Skeletal muscle satellite cell (primary cell): ENCODE results near the gene RPL38.

Experiments used
- H3K27me3 ChIP-seq: 2 replicates; pipeline ENCODE4 v1.7.0; 2013; ENCODE audit warnings: low read length; ENCODE audit not compliant: control insufficient read depth, insufficient read depth
- H3K36me3 ChIP-seq: 2 replicates; pipeline ENCODE4 v1.7.0; 2013; ENCODE audit warnings: mild to moderate bottlenecking, control low read depth, low read length; ENCODE audit not compliant: insufficient read depth
- H3K4me1 ChIP-seq: 2 replicates; pipeline ENCODE4 v1.7.0; 2013; ENCODE audit warnings: low read length; ENCODE audit not compliant: control insufficient read depth, insufficient read depth
- H3K4me2 ChIP-seq: 2 replicates; pipeline ENCODE4 v1.7.0; 2013; ENCODE audit warnings: mild to moderate bottlenecking, low read length
- H3K4me3 ChIP-seq: 2 replicates; pipeline ENCODE4 v1.7.0; 2013; ENCODE audit warnings: low read length
- H3K9ac ChIP-seq: 2 replicates; pipeline ENCODE4 v1.7.0; 2013; ENCODE audit warnings: mild to moderate bottlenecking, low read depth, low read length, moderate library complexity
- H3K9me3 ChIP-seq: replicated peaks from 2 replicates; pipeline ENCODE4 v1.7.0; 2013; ENCODE audit warnings: mild to moderate bottlenecking, control low read depth, low read length

RPL38 gene

GRCh38 chr17:74220219-74220618 lies 16.7 kb downstream of the RPL38 start:
- Histone ChIP-seq H3K9ac (no peak overlapping the region), H3K4me1 (no peaks in the 10 kb centered on the region), H3K36me3 (no peaks in the 10 kb centered on the region), H3K9me3 (no peaks in the 10 kb centered on the region), H3K4me3 (no peak overlapping the region), H3K4me2 (no peak overlapping the region), H3K27me3 (peaks cover 19% of the 10 kb centered on the region)

- H3K4me1 ChIP-seq: no peaks in the 10 kb centered on the region
- no peak overlapping the region for H3K4me2 ChIP-seq
- no peak overlapping the region for H3K9ac ChIP-seq
- peaks cover 13% of the 10 kb centered on the region for H3K27me3 ChIP-seq
- H3K36me3 ChIP-seq: no peaks in the 10 kb centered on the region
- no peaks in the 10 kb centered on the region for H3K9me3 ChIP-seq
- no peak overlapping the region for H3K4me3 ChIP-seq
These were observed 17.7 kb downstream of the RPL38 start for GRCh38 chr17:74220946-74221818.

- no peaks in the 10 kb centered on the region for H3K9me3 ChIP-seq
- H3K27me3 ChIP-seq: peaks cover 3% of the 10 kb centered on the region
- H3K36me3 ChIP-seq: no peaks in the 10 kb centered on the region
- no peak overlapping the region for H3K9ac ChIP-seq
- H3K4me3 ChIP-seq: no peak overlapping the region
- H3K4me1 ChIP-seq: no peaks in the 10 kb centered on the region
- H3K4me2 ChIP-seq: no peak overlapping the region
These were observed 18.9 kb downstream of the RPL38 start for GRCh38 chr17:74222399-74222798.

- H3K4me3 ChIP-seq: no peak overlapping the region
- H3K27me3 ChIP-seq: no peaks in the 10 kb centered on the region
- H3K36me3 ChIP-seq: no peaks in the 10 kb centered on the region
- no peaks in the 10 kb centered on the region for H3K4me1 ChIP-seq
- H3K9ac ChIP-seq: no peak overlapping the region
- H3K9me3 ChIP-seq: no peaks in the 10 kb centered on the region
- H3K4me2 ChIP-seq: no peak overlapping the region
These were observed 20.4 kb downstream of the RPL38 start for GRCh38 chr17:74223901-74224300.

GRCh38 chr17:74224959-74225725 lies 21.7 kb downstream of the RPL38 start:
- Histone ChIP-seq H3K36me3 (no peaks in the 10 kb centered on the region), H3K9me3 (no peaks in the 10 kb centered on the region), H3K4me1 (no peaks in the 10 kb centered on the region), H3K9ac (no peak overlapping the region), H3K4me2 (no peak overlapping the region), H3K27me3 (no peaks in the 10 kb centered on the region), H3K4me3 (no peak overlapping the region)

- no peaks in the 10 kb centered on the region for H3K4me1 ChIP-seq
- H3K9ac ChIP-seq: no peak overlapping the region
- H3K4me2 ChIP-seq: no peak overlapping the region
- H3K36me3 ChIP-seq: no peaks in the 10 kb centered on the region
- no peaks in the 10 kb centered on the region for H3K9me3 ChIP-seq
- H3K27me3 ChIP-seq: no peaks in the 10 kb centered on the region
- no peak overlapping the region for H3K4me3 ChIP-seq
These were observed 22.8 kb downstream of the RPL38 start for GRCh38 chr17:74226252-74226651.

GRCh38 chr17:74227271-74228080 lies 24.0 kb downstream of the RPL38 start:
- Histone ChIP-seq H3K4me1 (no peaks in the 10 kb centered on the region), H3K4me2 (no peak overlapping the region), H3K36me3 (no peaks in the 10 kb centered on the region), H3K27me3 (no peaks in the 10 kb centered on the region), H3K4me3 (no peak overlapping the region), H3K9ac (no peak overlapping the region), H3K9me3 (no peaks in the 10 kb centered on the region)

GRCh38 chr17:74228306-74228978 lies 25.0 kb downstream of the RPL38 start:
- H3K4me1 ChIP-seq: no peaks in the 10 kb centered on the region
- no peak overlapping the region for H3K4me2 ChIP-seq
- no peaks in the 10 kb centered on the region for H3K9me3 ChIP-seq
- no peak overlapping the region for H3K4me3 ChIP-seq
- H3K27me3 ChIP-seq: no peaks in the 10 kb centered on the region
- no peaks in the 10 kb centered on the region for H3K36me3 ChIP-seq
- no peak overlapping the region for H3K9ac ChIP-seq

- H3K9ac ChIP-seq: no peak overlapping the region
- H3K4me1 ChIP-seq: no peaks in the 10 kb centered on the region
- H3K4me3 ChIP-seq: no peak overlapping the region
- H3K36me3 ChIP-seq: no peaks in the 10 kb centered on the region
- H3K27me3 ChIP-seq: peaks cover 5% of the 10 kb centered on the region
- H3K9me3 ChIP-seq: no peaks in the 10 kb centered on the region
- no peak overlapping the region for H3K4me2 ChIP-seq
These were observed 27.4 kb downstream of the RPL38 start for GRCh38 chr17:74230896-74231295.

GRCh38 chr17:74231928-74232907 lies 28.7 kb downstream of the RPL38 start:
- Histone ChIP-seq H3K4me3 (no peak overlapping the region), H3K9ac (no peak overlapping the region), H3K9me3 (no peaks in the 10 kb centered on the region), H3K36me3 (no peaks in the 10 kb centered on the region), H3K27me3 (peaks cover 5% of the 10 kb centered on the region), H3K4me2 (no peak overlapping the region), H3K4me1 (no peaks in the 10 kb centered on the region)
